OCI-LY1 (cell line): ENCODE data around the gene IKZF2.

Source experiments
- EZH2 ChIP-seq: fragments of 200-600 bp; sonication (generic), shearing (Covaris generic); IDR thresholded peaks from 2 replicates; pipeline ENCODE4 v1.8.0; 2017; ENCODE audit warnings: borderline replicate concordance, mixed run types, mild to moderate bottlenecking, antibody characterized with exemption, low read length, moderate library complexity, mixed read lengths
- TF ChIP-seq, protein P1 (sequence below): fragments of 200-600 bp; sonication (generic), shearing (Covaris generic); IDR thresholded peaks from 2 replicates; pipeline ENCODE4 v1.5.1; 2017; ENCODE audit warnings: mild to moderate bottlenecking, antibody characterized with exemption, low read length, moderate library complexity, mixed read lengths

DNA sequence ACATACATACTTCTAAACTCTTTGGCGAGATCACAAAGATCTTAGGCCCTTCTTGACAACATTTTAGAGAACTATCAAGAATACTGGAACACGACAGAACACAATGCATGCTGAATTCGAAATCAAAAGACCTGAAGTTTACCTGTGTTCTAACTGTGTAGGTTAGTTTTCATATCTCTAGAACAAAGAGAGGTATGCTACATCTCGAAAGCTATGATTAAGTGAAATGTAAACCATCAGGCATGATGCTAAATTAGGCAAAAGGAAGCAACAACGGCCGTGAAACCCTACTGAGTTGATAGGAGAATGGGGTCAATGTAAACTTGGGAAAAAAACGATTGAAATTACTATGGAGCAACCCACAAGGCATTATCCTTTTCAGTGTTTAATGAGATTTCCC, 43.7 kb downstream of the IKZF2 start:
- TF ChIP-seq, protein P1, sequence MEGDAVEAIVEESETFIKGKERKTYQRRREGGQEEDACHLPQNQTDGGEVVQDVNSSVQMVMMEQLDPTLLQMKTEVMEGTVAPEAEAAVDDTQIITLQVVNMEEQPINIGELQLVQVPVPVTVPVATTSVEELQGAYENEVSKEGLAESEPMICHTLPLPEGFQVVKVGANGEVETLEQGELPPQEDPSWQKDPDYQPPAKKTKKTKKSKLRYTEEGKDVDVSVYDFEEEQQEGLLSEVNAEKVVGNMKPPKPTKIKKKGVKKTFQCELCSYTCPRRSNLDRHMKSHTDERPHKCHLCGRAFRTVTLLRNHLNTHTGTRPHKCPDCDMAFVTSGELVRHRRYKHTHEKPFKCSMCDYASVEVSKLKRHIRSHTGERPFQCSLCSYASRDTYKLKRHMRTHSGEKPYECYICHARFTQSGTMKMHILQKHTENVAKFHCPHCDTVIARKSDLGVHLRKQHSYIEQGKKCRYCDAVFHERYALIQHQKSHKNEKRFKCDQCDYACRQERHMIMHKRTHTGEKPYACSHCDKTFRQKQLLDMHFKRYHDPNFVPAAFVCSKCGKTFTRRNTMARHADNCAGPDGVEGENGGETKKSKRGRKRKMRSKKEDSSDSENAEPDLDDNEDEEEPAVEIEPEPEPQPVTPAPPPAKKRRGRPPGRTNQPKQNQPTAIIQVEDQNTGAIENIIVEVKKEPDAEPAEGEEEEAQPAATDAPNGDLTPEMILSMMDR: no peak
- no peak for TF ChIP-seq EZH2
